Tibial nerve (tissue), 4 donors: ENCODE results near the gene FSHB. TPM values are rescaled to one million over a fixed set of nuclear protein-coding genes. Genes with fewer than 3 reads are reported as not detected.

ENCODE experiments used
- DNase-seq, 2 donors: peaks; one replicate each; pipeline ENCODE4 v3.0.0-alpha.2; 2019; ENCODE audit warnings: low spot score in 2 of 2
- H3K27ac ChIP-seq, 4 donors: fragments of 200-600 bp; sonication (generic) in 3 of 4; one replicate each; pipeline ENCODE4 v1.5.1; 2017 to 2019; ENCODE audit warnings: mild to moderate bottlenecking in 1 of 4
- H3K27me3 ChIP-seq, 2 donors: fragments of 200-600 bp; sonication (generic) in 1 of 2; one replicate each; pipeline versions ENCODE4 v1.5.1 to v1.6.0; 2017 to 2019
- H3K36me3 ChIP-seq, 3 donors: fragments of 200-600 bp; sonication (generic); one replicate each; pipeline ENCODE4 v1.5.1; 2018 to 2019
- H3K4me1 ChIP-seq, 4 donors: fragments of 200-600 bp; sonication (generic) in 3 of 4; one replicate each; pipeline ENCODE4 v1.5.1; 2017 to 2019
- H3K4me3 ChIP-seq, 4 donors: fragments of 200-600 bp; sonication (generic) in 3 of 4; one replicate each; pipeline ENCODE4 v1.5.1; 2017 to 2019; ENCODE audit warnings: mild to moderate bottlenecking in 1 of 4, moderate library complexity in 1 of 4
- H3K9me3 ChIP-seq, 4 donors: fragments of 200-600 bp; sonication (generic) in 3 of 4; one replicate each; pipeline ENCODE4 v1.5.1; 2017 to 2019
- CTCF ChIP-seq, 5 experiments: fragments of 200-600 bp in 3 of 5; fragments of 450-650 bp in 2 of 5; sonication (generic) in 3 of 5; IDR thresholded peaks; one replicate each; pipeline ENCODE4 v1.5.1; 2016 to 2019; ENCODE audit warnings: antibody characterized with exemption in 5 of 5, mild to moderate bottlenecking in 3 of 5, moderate library complexity in 2 of 5
- EP300 ChIP-seq, 2 donors: sonication (generic); formaldehyde crosslinking; IDR thresholded peaks; one replicate each; pipeline ENCODE4 v1.6.1; 2017; ENCODE audit warnings: antibody characterized with exemption in 2 of 2, mild to moderate bottlenecking in 1 of 2
- POLR2A ChIP-seq, 2 donors: fragments of 450-650 bp; IDR thresholded peaks; one replicate each; pipeline ENCODE4 v1.6.1; 2017; ENCODE audit warnings: antibody characterized with exemption in 2 of 2, mild to moderate bottlenecking in 2 of 2, moderate library complexity in 2 of 2
- WGBS, 2 donors: methylation state at CpG; one replicate each; pipeline ENCODE4 v1.1.5; 2018; 5-methylcytosine and 5-hydroxymethylcytosine counted together
- total RNA-seq, 4 donors: library from RNA; depleted of rRNA; stranded (reverse); fragments of >200 nt; gene quantifications; one replicate each; pipeline ENCODE4 v1.1.0, GENCODE V29; 2016

Gene FSHB
- total RNA-seq, 4 donors from 2014 or later: not detected

GRCh38 chr11:30203850-30204249 lies 27.0 kb upstream of the FSHB start:
- TF ChIP-seq EP300 (IDR thresholded peaks at IDR 0.05): no peak
- no peak for TF ChIP-seq CTCF (IDR thresholded peaks at IDR 0.05)
- no peak for TF ChIP-seq POLR2A (IDR thresholded peaks at IDR 0.05)
- WGBS, 2 donors: 73 to 83% methylated on average over 1 of the region's 1 CpG
- no peak overlapping the region for H3K27ac ChIP-seq
- peaks cover 0 to 4% (median 0%) of the 10 kb centered on the region in 4 donors for H3K9me3 ChIP-seq
- H3K36me3 ChIP-seq: no peaks in the 10 kb centered on the region
- DNase-seq: no peak
- no peaks in the 10 kb centered on the region for H3K27me3 ChIP-seq
- H3K4me1 ChIP-seq: no peaks in the 10 kb centered on the region
- no peak overlapping the region for H3K4me3 ChIP-seq

- 56 to 61% methylated on average over 5 of the region's 5 CpGs for WGBS, 2 donors
- no peak for TF ChIP-seq EP300 (IDR thresholded peaks at IDR 0.05)
- TF ChIP-seq POLR2A (IDR thresholded peaks at IDR 0.05): no peak
- no peak for TF ChIP-seq CTCF (IDR thresholded peaks at IDR 0.05)
- Histone ChIP-seq H3K4me1 (no peaks in the 10 kb centered on the region), H3K4me3 (no peak overlapping the region), H3K36me3 (no peaks in the 10 kb centered on the region), H3K27ac (no peak overlapping the region), H3K9me3 (no peaks in the 10 kb centered on the region), H3K27me3 (no peaks in the 10 kb centered on the region)
- DNase-seq: no peak
These were observed 24.4 kb upstream of the FSHB start for GRCh38 chr11:30206249-30206996.

- no peaks in the 10 kb centered on the region for H3K4me1 ChIP-seq
- H3K36me3 ChIP-seq: no peaks in the 10 kb centered on the region
- no peak overlapping the region for H3K4me3 ChIP-seq
- H3K9me3 ChIP-seq: no peaks in the 10 kb centered on the region
- TF ChIP-seq POLR2A (IDR thresholded peaks at IDR 0.05): no peak
- no peak for TF ChIP-seq EP300 (IDR thresholded peaks at IDR 0.05)
- TF ChIP-seq CTCF (IDR thresholded peaks at IDR 0.05): no peak
- H3K27me3 ChIP-seq: no peaks in the 10 kb centered on the region
- whole genome bisulfite sequencing, 2 donors: 63 to 64% methylated on average over 2 of the region's 2 CpGs
- no peak overlapping the region for H3K27ac ChIP-seq
- no peak for DNase-seq
These were observed 20.5 kb upstream of the FSHB start for GRCh38 chr11:30210357-30210756.

- H3K27me3 ChIP-seq: no peaks in the 10 kb centered on the region
- no peak for TF ChIP-seq EP300 (IDR thresholded peaks at IDR 0.05)
- TF ChIP-seq POLR2A (IDR thresholded peaks at IDR 0.05): no peak
- TF ChIP-seq CTCF (IDR thresholded peaks at IDR 0.05): no peak
- no peak overlapping the region for H3K27ac ChIP-seq
- no peaks in the 10 kb centered on the region for H3K36me3 ChIP-seq
- no peaks in the 10 kb centered on the region for H3K9me3 ChIP-seq
- no peak overlapping the region for H3K4me3 ChIP-seq
- 14 to 26% methylated on average over 2 of the region's 2 CpGs for WGBS, 2 donors
- no peaks in the 10 kb centered on the region for H3K4me1 ChIP-seq
- no peak for DNase-seq
These were observed 14.3 kb upstream of the FSHB start for GRCh38 chr11:30216534-30216933.

GRCh38 chr11:30218278-30218677 lies 12.5 kb upstream of the FSHB start:
- Histone ChIP-seq H3K27ac (no peak overlapping the region), H3K4me3 (no peak overlapping the region), H3K27me3 (no peaks in the 10 kb centered on the region), H3K4me1 (no peaks in the 10 kb centered on the region), H3K36me3 (no peaks in the 10 kb centered on the region), H3K9me3 (no peaks in the 10 kb centered on the region)
- WGBS, 2 donors: 76 to 85% methylated on average over 4 of the region's 4 CpGs
- TF ChIP-seq POLR2A (IDR thresholded peaks at IDR 0.05) (no peak), EP300 (IDR thresholded peaks at IDR 0.05) (no peak), CTCF (IDR thresholded peaks at IDR 0.05) (no peak)
- no peak for DNase-seq
